OCI-LY3 (cell line): ENCODE measurements around the gene HERPUD1.

ENCODE experiments used
- H2AFZ ChIP-seq: fragments of 200-600, 300-600 bp; shearing (Covaris generic); 2 replicates; pipeline ENCODE4 v1.6.0; 2014; ENCODE audit warnings: antibody characterized with exemption, low read depth, low read length
- H3K27ac ChIP-seq: fragments of 200-600, 300-600 bp; sonication (generic); 2 replicates; pipeline ENCODE4 v1.5.1; 2014; ENCODE audit warnings: mild to moderate bottlenecking, low read length, moderate library complexity, mixed read lengths
- H3K27me3 ChIP-seq: fragments of 200-600, 300-600 bp; sonication (generic); 2 replicates; pipeline ENCODE4 v1.6.1; 2014; ENCODE audit warnings: low read depth, low read length, mixed read lengths
- H3K36me3 ChIP-seq: fragments of 200-600, 300-600 bp; sonication (generic); replicated peaks from 2 replicates; pipeline ENCODE3; 2014; ENCODE audit warnings: low read depth, low read length, mixed read lengths
- H3K4me1 ChIP-seq: fragments of 300-600, 200-600 bp; sonication (generic); 2 replicates; pipeline ENCODE4 v1.6.1; 2014; ENCODE audit warnings: low read length, mixed read lengths
- H3K4me2 ChIP-seq: fragments of 200-600, 300-600 bp; sonication (generic); 2 replicates; pipeline ENCODE4 v1.6.1; 2014; ENCODE audit warnings: low read length, mixed read lengths
- H3K4me3 ChIP-seq: fragments of 300-600, 200-600 bp; sonication (generic); 2 replicates; pipeline ENCODE4 v1.5.1; 2014; ENCODE audit warnings: antibody characterized with exemption, mild to moderate bottlenecking, low read length, moderate library complexity
- H3K79me2 ChIP-seq: fragments of 300-600, 200-600 bp; shearing (Covaris generic); 2 replicates; pipeline ENCODE4 v1.6.1; 2014; ENCODE audit warnings: mild to moderate bottlenecking, low read length, mixed read lengths
- H3K9ac ChIP-seq: fragments of 300-600, 200-600 bp; shearing (Covaris generic); 2 replicates; pipeline ENCODE4 v1.6.0; 2014; ENCODE audit warnings: mild to moderate bottlenecking, low read length, moderate library complexity
- H3K9me3 ChIP-seq: fragments of 200-600, 300-600 bp; shearing (Covaris generic); 2 replicates; pipeline ENCODE4 v1.6.1; 2014; ENCODE audit warnings: low read length, mixed read lengths; ENCODE audit not compliant: insufficient read depth
- H4K20me1 ChIP-seq: fragments of 200-600, 300-600 bp; sonication (generic); 2 replicates; pipeline ENCODE4 v1.6.1; 2016; ENCODE audit warnings: low read length, mixed read lengths; ENCODE audit not compliant: insufficient read depth
- EZH2phosphoT487 ChIP-seq: fragments of 200-600 bp; shearing (Covaris generic); IDR thresholded peaks from 2 replicates; pipeline ENCODE4 v1.6.1; 2018; ENCODE audit warnings: antibody characterized with exemption, mixed run types, low read depth
- TF ChIP-seq, protein P1 (sequence below): fragments of 200-600, 300-600 bp; sonication (generic); IDR thresholded peaks from 2 replicates; pipeline ENCODE4 v1.5.1; 2014; ENCODE audit warnings: antibody characterized with exemption, low read length, low read depth

Gene HERPUD1

DNA sequence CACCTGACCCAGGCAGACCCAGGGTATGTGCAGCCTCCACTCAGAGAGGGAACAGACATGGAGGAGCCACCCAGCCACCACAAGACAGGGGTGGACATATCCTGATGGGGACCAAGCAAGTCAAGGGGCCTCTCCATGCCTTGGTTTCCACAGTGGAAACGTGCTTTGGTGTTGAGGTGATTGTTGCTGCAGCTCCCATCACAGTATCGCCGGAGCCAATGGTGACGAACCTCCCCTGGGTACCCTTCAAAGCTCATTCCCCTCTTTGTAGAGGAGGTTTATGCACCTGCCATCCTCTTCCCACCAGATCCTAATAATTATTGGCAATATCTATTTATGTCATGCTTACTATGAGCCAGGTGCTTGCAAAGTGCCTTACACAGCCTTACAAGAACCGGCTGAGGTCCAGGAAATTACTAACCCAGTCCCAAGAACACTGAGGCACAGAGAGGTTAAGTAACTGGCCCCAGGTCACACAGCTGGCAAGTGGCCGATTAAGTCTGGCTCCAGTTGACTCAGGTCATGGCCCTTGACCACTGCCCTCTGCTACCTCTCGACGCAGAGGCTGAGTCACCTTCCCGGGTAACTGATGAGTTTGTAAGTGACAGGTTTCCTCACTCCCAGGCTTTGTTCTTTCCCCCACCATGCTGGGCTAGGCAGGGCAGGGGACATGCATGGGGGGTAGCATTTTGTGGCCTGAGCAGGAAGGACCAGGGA lies 46.3 kb upstream of the HERPUD1 start:
- no peak overlapping the region for H3K27ac ChIP-seq
- no peaks in the 10 kb centered on the region for H4K20me1 ChIP-seq
- peaks cover 18% of the 10 kb centered on the region for H3K36me3 ChIP-seq
- peaks cover 15% of the 10 kb centered on the region for H3K4me1 ChIP-seq
- H3K9ac ChIP-seq: no peak overlapping the region
- H3K9me3 ChIP-seq: no peaks in the 10 kb centered on the region
- no peak overlapping the region for H2AFZ ChIP-seq
- H3K79me2 ChIP-seq: no peaks in the 10 kb centered on the region
- no peak overlapping the region for H3K4me3 ChIP-seq
- no peak overlapping the region for H3K4me2 ChIP-seq
- no peaks in the 10 kb centered on the region for H3K27me3 ChIP-seq
- no peak for TF ChIP-seq EZH2phosphoT487
- TF ChIP-seq, protein P1, sequence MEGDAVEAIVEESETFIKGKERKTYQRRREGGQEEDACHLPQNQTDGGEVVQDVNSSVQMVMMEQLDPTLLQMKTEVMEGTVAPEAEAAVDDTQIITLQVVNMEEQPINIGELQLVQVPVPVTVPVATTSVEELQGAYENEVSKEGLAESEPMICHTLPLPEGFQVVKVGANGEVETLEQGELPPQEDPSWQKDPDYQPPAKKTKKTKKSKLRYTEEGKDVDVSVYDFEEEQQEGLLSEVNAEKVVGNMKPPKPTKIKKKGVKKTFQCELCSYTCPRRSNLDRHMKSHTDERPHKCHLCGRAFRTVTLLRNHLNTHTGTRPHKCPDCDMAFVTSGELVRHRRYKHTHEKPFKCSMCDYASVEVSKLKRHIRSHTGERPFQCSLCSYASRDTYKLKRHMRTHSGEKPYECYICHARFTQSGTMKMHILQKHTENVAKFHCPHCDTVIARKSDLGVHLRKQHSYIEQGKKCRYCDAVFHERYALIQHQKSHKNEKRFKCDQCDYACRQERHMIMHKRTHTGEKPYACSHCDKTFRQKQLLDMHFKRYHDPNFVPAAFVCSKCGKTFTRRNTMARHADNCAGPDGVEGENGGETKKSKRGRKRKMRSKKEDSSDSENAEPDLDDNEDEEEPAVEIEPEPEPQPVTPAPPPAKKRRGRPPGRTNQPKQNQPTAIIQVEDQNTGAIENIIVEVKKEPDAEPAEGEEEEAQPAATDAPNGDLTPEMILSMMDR: no peak

DNA sequence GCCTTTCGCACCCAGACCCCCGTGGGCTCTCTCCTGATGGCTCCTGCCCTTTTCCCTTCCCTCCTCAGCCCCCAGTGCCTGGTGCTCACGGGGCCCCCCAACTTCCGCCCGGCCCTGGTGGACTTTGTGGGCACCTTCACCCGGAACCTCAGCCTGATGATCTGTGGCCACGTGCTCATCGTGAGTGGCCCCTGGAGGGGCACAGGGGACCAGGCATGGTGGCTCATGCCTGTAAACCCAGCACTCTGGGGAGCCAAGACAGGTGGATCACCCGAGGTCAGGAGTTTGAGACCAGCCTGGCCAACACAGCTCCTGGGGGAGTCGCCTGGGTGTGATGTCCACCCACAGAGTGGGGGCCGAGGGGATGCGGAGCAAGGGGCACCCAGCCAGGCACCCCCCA lies 45.6 kb upstream of the HERPUD1 start:
- Histone ChIP-seq H3K79me2 (no peaks in the 10 kb centered on the region), H3K9ac (no peak overlapping the region), H3K36me3 (peaks cover 18% of the 10 kb centered on the region), H3K27me3 (no peaks in the 10 kb centered on the region), H3K4me2 (no peak overlapping the region), H3K27ac (no peak overlapping the region), H4K20me1 (no peaks in the 10 kb centered on the region), H3K4me1 (peaks cover 15% of the 10 kb centered on the region), H2AFZ (no peak overlapping the region), H3K4me3 (no peak overlapping the region), H3K9me3 (no peaks in the 10 kb centered on the region)
- no peak for TF ChIP-seq EZH2phosphoT487
- TF ChIP-seq, protein P1: no peak

DNA sequence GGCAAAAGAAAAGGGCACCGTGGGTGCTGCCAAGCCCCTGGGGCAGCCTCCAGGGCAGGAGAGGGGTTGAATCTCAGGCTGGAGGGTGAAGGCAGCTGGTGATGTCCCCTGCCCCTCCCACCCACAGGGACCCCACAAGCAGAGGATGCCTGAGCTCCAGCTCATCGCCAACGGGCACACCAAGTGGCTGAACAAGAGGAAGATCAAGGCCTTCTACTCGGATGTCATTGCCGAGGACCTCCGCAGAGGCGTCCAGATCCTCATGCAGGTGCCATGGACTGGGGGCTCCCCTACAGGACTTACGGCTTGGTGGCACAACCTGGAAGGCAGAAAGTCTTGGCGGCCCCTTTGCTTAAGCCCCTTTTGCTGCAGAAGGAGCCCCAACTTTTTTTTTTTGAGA lies 45.1 kb upstream of the HERPUD1 start:
- Histone ChIP-seq H3K9me3 (no peaks in the 10 kb centered on the region), H3K4me3 (no peak overlapping the region), H3K36me3 (peaks cover 18% of the 10 kb centered on the region), H3K4me1 (peaks cover 15% of the 10 kb centered on the region), H3K27me3 (no peaks in the 10 kb centered on the region), H3K9ac (no peak overlapping the region), H2AFZ (no peak overlapping the region), H3K27ac (no peak overlapping the region), H3K4me2 (no peak overlapping the region), H3K79me2 (no peaks in the 10 kb centered on the region), H4K20me1 (no peaks in the 10 kb centered on the region)
- TF ChIP-seq, protein P1: no peak
- TF ChIP-seq EZH2phosphoT487: no peak

DNA sequence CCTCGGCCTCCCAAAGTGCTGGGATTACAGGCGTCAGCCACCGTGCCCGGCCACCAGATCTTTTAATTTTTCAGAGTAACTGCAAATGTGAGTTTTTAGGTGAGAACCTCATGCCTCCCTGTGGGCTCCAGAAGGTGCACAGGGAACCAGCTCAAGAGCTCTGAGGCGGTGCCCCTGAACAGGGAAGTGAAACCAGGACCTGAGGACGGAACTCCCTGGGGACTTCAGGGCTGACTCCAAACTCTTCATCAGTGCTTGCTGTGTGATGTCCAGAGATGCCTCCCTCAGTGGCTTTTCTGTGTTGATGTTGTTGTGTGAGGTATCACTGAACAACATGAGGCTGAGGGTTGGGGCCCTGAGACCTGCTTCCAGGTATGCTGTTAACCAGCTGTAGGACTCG lies 43.1 kb upstream of the HERPUD1 start:
- H3K79me2 ChIP-seq: no peaks in the 10 kb centered on the region
- no peak overlapping the region for H3K9ac ChIP-seq
- no peak overlapping the region for H3K4me3 ChIP-seq
- H3K36me3 ChIP-seq: peaks cover 18% of the 10 kb centered on the region
- no peaks in the 10 kb centered on the region for H3K27me3 ChIP-seq
- peak overlapping the region; percentile 51 for H3K4me2 ChIP-seq
- no peaks in the 10 kb centered on the region for H4K20me1 ChIP-seq
- TF ChIP-seq, protein P1: peak; percentile 17
- TF ChIP-seq EZH2phosphoT487: no peak
- H3K4me1 ChIP-seq: peaks cover 15% of the 10 kb centered on the region
- H2AFZ ChIP-seq: no peak overlapping the region
- H3K9me3 ChIP-seq: no peaks in the 10 kb centered on the region
- H3K27ac ChIP-seq: peak overlapping the region; percentile 31; the same call in 1 of the 2 replicates
